GM23338 (cell line): Measurements from ENCODE around the gene LIMCH1. TPM values are rescaled to one million over a fixed set of nuclear protein-coding genes. Genes with fewer than 3 reads are reported as not detected.

ENCODE experiments used
- ATAC-seq: fragments of 200-7000 bp; cut with Tn5 transposase; 3 replicates; pipeline ENCODE4 v1.9.1; 2020
- DNase-seq: peaks from one replicate; pipeline ENCODE4 v3.0.0-alpha.2; 2015; ENCODE audit warnings: low spot score
- H2AFZ ChIP-seq: fragments of 200-600 bp; sonication (generic); 2 replicates; pipeline ENCODE4 v1.8.0; 2016; ENCODE audit warnings: antibody characterized with exemption, mild to moderate bottlenecking, moderate library complexity
- H3F3A ChIP-seq: fragments of 200-600 bp; sonication (generic); replicated peaks from 2 replicates; pipeline ENCODE4 v1.8.0; 2017; ENCODE audit warnings: antibody characterized with exemption, mixed run types, low read depth
- H3K27ac ChIP-seq: fragments of 200-600 bp; sonication (generic); 2 replicates; pipeline ENCODE4 v1.6.1; 2016; ENCODE audit warnings: low read depth
- H3K27me3 ChIP-seq: fragments of 200-600 bp; sonication (generic); 2 replicates; pipeline ENCODE4 v1.8.0; 2016; ENCODE audit warnings: mild to moderate bottlenecking, mixed run types, moderate library complexity; ENCODE audit not compliant: insufficient read depth
- H3K36me3 ChIP-seq: fragments of 200-600 bp; sonication (generic); 2 replicates; pipeline ENCODE4 v1.8.0; 2016; ENCODE audit warnings: mild to moderate bottlenecking; ENCODE audit not compliant: insufficient read depth
- H3K4me1 ChIP-seq: fragments of 200-600 bp; sonication (generic); 2 replicates; pipeline ENCODE4 v1.8.0; 2016; ENCODE audit warnings: mild to moderate bottlenecking, moderate library complexity; ENCODE audit not compliant: insufficient read depth
- H3K4me2 ChIP-seq: fragments of 200-600 bp; sonication (generic); 2 replicates; pipeline ENCODE4 v1.7.1; 2017; ENCODE audit warnings: mixed run types
- H3K4me3 ChIP-seq: fragments of 200-600 bp; sonication (generic); 2 replicates; pipeline ENCODE4 v1.6.1; 2016; ENCODE audit warnings: mixed run types
- H3K79me2 ChIP-seq: fragments of 200-600 bp; sonication (generic); replicated peaks from 2 replicates; pipeline ENCODE4 v1.8.0; 2017; ENCODE audit warnings: mild to moderate bottlenecking; ENCODE audit not compliant: insufficient read depth
- H3K9me2 ChIP-seq: fragments of 200-600 bp; sonication (generic); 2 replicates; pipeline ENCODE4 v1.8.0; 2017; ENCODE audit not compliant: insufficient read depth
- H4K20me1 ChIP-seq: fragments of 200-600 bp; sonication (generic); replicated peaks from 2 replicates; pipeline ENCODE4 v1.8.0; 2017; ENCODE audit warnings: mild to moderate bottlenecking; ENCODE audit not compliant: insufficient read depth
- H3K27ac Mint-ChIP-seq: 2 replicates; pipeline ENCODE4 v1.8.0; 2020; ENCODE audit warnings: inconsistent platforms, mild to moderate bottlenecking, moderate library complexity, mixed read lengths
- H3K27me3 Mint-ChIP-seq: 3 replicates; pipeline ENCODE4 v1.8.0; 2022; ENCODE audit warnings: low read depth, mild to moderate bottlenecking, moderate library complexity, mixed read lengths, inconsistent platforms; ENCODE audit not compliant: insufficient read depth, poor library complexity
- H3K36me3 Mint-ChIP-seq: 3 replicates; pipeline ENCODE4 v1.8.0; 2021; ENCODE audit warnings: low read depth, mild to moderate bottlenecking, inconsistent platforms, moderate library complexity, mixed read lengths
- H3K4me1 Mint-ChIP-seq: 3 replicates; pipeline ENCODE4 v1.8.0; 2020; ENCODE audit warnings: mild to moderate bottlenecking, inconsistent platforms, mixed read lengths
- H3K4me3 Mint-ChIP-seq: 3 replicates; pipeline ENCODE4 v1.8.0; 2021; ENCODE audit warnings: moderate library complexity, mild to moderate bottlenecking, inconsistent platforms, mixed read lengths
- H3K9me3 Mint-ChIP-seq: 3 replicates; pipeline ENCODE4 v1.8.0; 2020; ENCODE audit warnings: moderate library complexity, mild to moderate bottlenecking, inconsistent platforms, mixed read lengths
- CREB1 ChIP-seq: fragments of 250-450 bp; sonication (Bioruptor Pico); IDR thresholded peaks from 2 replicates; pipeline ENCODE4 v1.5.0; 2020; ENCODE audit warnings: low read depth, mild to moderate bottlenecking, moderate library complexity
- CTCF ChIP-seq, 2 experiments: fragments of 200-600 bp in 1 of 2; sonication (generic) in 1 of 2; conservative IDR thresholded peaks; 2 replicates each; pipeline versions ENCODE4 v1.5.1 to v1.6.1; 2016 to 2017; ENCODE audit warnings: antibody characterized with exemption in 2 of 2, low read depth in 2 of 2, mild to moderate bottlenecking in 2 of 2, moderate library complexity in 1 of 2
- ETS1 ChIP-seq: IDR thresholded peaks from 2 replicates; pipeline ENCODE4 v1.6.1; 2016; ENCODE audit warnings: antibody characterized with exemption
- EZH2 ChIP-seq: fragments of 200-600 bp; sonication (generic); IDR thresholded peaks from one replicate; pipeline ENCODE4 v1.8.0; 2017; ENCODE audit warnings: antibody characterized with exemption, mild to moderate bottlenecking, low read depth; ENCODE audit not compliant: unreplicated experiment
- EZH2phosphoT487 ChIP-seq: fragments of 200-600 bp; sonication (generic); IDR thresholded peaks from one replicate; pipeline ENCODE4 v1.8.1; 2018; ENCODE audit warnings: antibody characterized with exemption; ENCODE audit not compliant: unreplicated experiment
- JUNB ChIP-seq: IDR thresholded peaks from one replicate; pipeline ENCODE4 v1.6.1; 2016; ENCODE audit warnings: antibody characterized with exemption; ENCODE audit not compliant: unreplicated experiment
- NANOG ChIP-seq: IDR thresholded peaks from 2 replicates; pipeline ENCODE4 v1.6.1; 2016; ENCODE audit warnings: antibody characterized with exemption, borderline replicate concordance
- POLR2AphosphoS5 ChIP-seq: IDR thresholded peaks from 2 replicates; pipeline ENCODE4 v1.6.1; 2016; ENCODE audit warnings: antibody characterized with exemption, low read depth
- REST ChIP-seq: IDR thresholded peaks from one replicate; pipeline ENCODE4 v1.6.1; 2018; ENCODE audit warnings: antibody characterized with exemption; ENCODE audit not compliant: unreplicated experiment
- STAT1 ChIP-seq: IDR thresholded peaks from one replicate; pipeline ENCODE4 v1.6.1; 2016; ENCODE audit warnings: antibody characterized with exemption; ENCODE audit not compliant: unreplicated experiment
- ZNF114 ChIP-seq: fragments of 250-450 bp; sonication (Bioruptor Pico); IDR thresholded peaks from 2 replicates; pipeline ENCODE4 v1.5.0; 2020; ENCODE audit warnings: mild to moderate bottlenecking, moderate library complexity
- ZNF331 ChIP-seq: fragments of 250-450 bp; sonication (Bioruptor Pico); IDR thresholded peaks from 2 replicates; pipeline ENCODE4 v1.5.0; 2020; ENCODE audit warnings: low read depth, mild to moderate bottlenecking, moderate library complexity
- polyA plus RNA-seq: library from polyadenylated mRNA; unstranded; fragments of >200 nt; fragmentation: Nextera tagmentation; extraction: Ambion mirVana; gene quantifications from 2 replicates; pipeline ENCODE4 v1.2.1, GENCODE V29; 2016
- total RNA-seq: library from RNA; depleted of rRNA; stranded (reverse); fragments of >200 nt; shearing (Covaris generic); gene quantifications from 2 replicates; pipeline ENCODE4 v1.2.3, GENCODE V29; 2014

The LIMCH1 gene
- total and polyA plus RNA-seq, 2 experiments from 2014 or later = 1.5 TPM

- no peak overlapping the region for H3K4me3 Mint-ChIP-seq
- no peak for ATAC-seq
Observed at GRCh38 chr4:41524425-41524824, 13.5 kb upstream of the LIMCH1 start.

GRCh38 chr4:41525129-41525528, 12.8 kb upstream of the LIMCH1 start:
- Mint-ChIP-seq H3K4me3 (no peak overlapping the region; the same call in 2 of the 3 replicates), H3K9me3 (no peaks in the 10 kb centered on the region), H3K27ac (peak overlapping the region; percentile 91), H3K36me3 (no peaks in the 10 kb centered on the region), H3K4me1 (peaks cover 20% of the 10 kb centered on the region), H3K27me3 (no peaks in the 10 kb centered on the region)
- Histone ChIP-seq H2AFZ (no peak overlapping the region), H3K79me2 (no peaks in the 10 kb centered on the region), H3K27me3 (no peaks in the 10 kb centered on the region), H3F3A (no peaks in the 10 kb centered on the region), H3K27ac (no peak overlapping the region), H4K20me1 (no peaks in the 10 kb centered on the region), H3K4me2 (peak overlapping the region; percentile 24; the same call in 1 of the 2 replicates), H3K36me3 (no peaks in the 10 kb centered on the region), H3K4me3 (no peak overlapping the region), H3K4me1 (peaks cover 10% of the 10 kb centered on the region; the same call in 1 of the 2 replicates), H3K9me2 (peaks cover 4% of the 10 kb centered on the region; the same call in 1 of the 2 replicates)
- DNase-seq = peak; percentile 82
- peak; percentile 84 for ATAC-seq
- no peak for TF ChIP-seq REST
- peak; percentile 74 for TF ChIP-seq NANOG
- TF ChIP-seq ZNF331 (CRISPR knock-in tag) = no peak
- TF ChIP-seq EZH2phosphoT487 = no peak
- TF ChIP-seq EZH2 = no peak
- TF ChIP-seq ZNF114 (CRISPR knock-in tag) = no peak
- TF ChIP-seq JUNB = no peak
- no peak for TF ChIP-seq ETS1
- no peak for TF ChIP-seq POLR2AphosphoS5
- no peak for TF ChIP-seq CTCF (conservative IDR thresholded peaks at IDR 0.05; ENCODE audit: low read depth in 2 of 2)
- TF ChIP-seq CREB1 (CRISPR knock-in tag) = peak; percentile 51
- TF ChIP-seq STAT1 = no peak

More at GRCh38 chr4:41524425-41524824, 13.5 kb upstream of the LIMCH1 start:
- Histone ChIP-seq H3F3A (no peaks in the 10 kb centered on the region), H3K36me3 (no peaks in the 10 kb centered on the region), H3K4me2 (peak overlapping the region; percentile 24; the same call in 1 of the 2 replicates), H4K20me1 (no peaks in the 10 kb centered on the region), H3K27ac (peak overlapping the region; percentile 43; the same call in 1 of the 2 replicates), H3K4me3 (no peak overlapping the region), H2AFZ (no peak overlapping the region), H3K27me3 (no peaks in the 10 kb centered on the region), H3K4me1 (peaks cover 10% of the 10 kb centered on the region; the same call in 1 of the 2 replicates), H3K9me2 (peaks cover 4% of the 10 kb centered on the region; the same call in 1 of the 2 replicates), H3K79me2 (no peaks in the 10 kb centered on the region)
- Mint-ChIP-seq H3K27me3 (no peaks in the 10 kb centered on the region), H3K4me1 (peaks cover 20% of the 10 kb centered on the region), H3K27ac (no peak overlapping the region), H3K9me3 (no peaks in the 10 kb centered on the region), H3K36me3 (no peaks in the 10 kb centered on the region)
- no peak for DNase-seq
- no peak for TF ChIP-seq ZNF331 (CRISPR knock-in tag)
